GM23338 (cell line): Measurements from ENCODE around the gene PHYHD1. TPM values are rescaled to one million over a fixed set of nuclear protein-coding genes. Genes with fewer than 3 reads are reported as not detected.

ENCODE experiments used
- ATAC-seq: fragments of 200-7000 bp; cut with Tn5 transposase; 3 replicates; pipeline ENCODE4 v1.9.1; 2020
- DNase-seq: peaks from one replicate; pipeline ENCODE4 v3.0.0-alpha.2; 2015; ENCODE audit warnings: low spot score
- H2AFZ ChIP-seq: fragments of 200-600 bp; sonication (generic); 2 replicates; pipeline ENCODE4 v1.8.0; 2016; ENCODE audit warnings: antibody characterized with exemption, mild to moderate bottlenecking, moderate library complexity
- H3F3A ChIP-seq: fragments of 200-600 bp; sonication (generic); replicated peaks from 2 replicates; pipeline ENCODE4 v1.8.0; 2017; ENCODE audit warnings: antibody characterized with exemption, mixed run types, low read depth
- H3K27ac ChIP-seq: fragments of 200-600 bp; sonication (generic); 2 replicates; pipeline ENCODE4 v1.6.1; 2016; ENCODE audit warnings: low read depth
- H3K27me3 ChIP-seq: fragments of 200-600 bp; sonication (generic); 2 replicates; pipeline ENCODE4 v1.8.0; 2016; ENCODE audit warnings: mild to moderate bottlenecking, mixed run types, moderate library complexity; ENCODE audit not compliant: insufficient read depth
- H3K36me3 ChIP-seq: fragments of 200-600 bp; sonication (generic); 2 replicates; pipeline ENCODE4 v1.8.0; 2016; ENCODE audit warnings: mild to moderate bottlenecking; ENCODE audit not compliant: insufficient read depth
- H3K4me1 ChIP-seq: fragments of 200-600 bp; sonication (generic); 2 replicates; pipeline ENCODE4 v1.8.0; 2016; ENCODE audit warnings: mild to moderate bottlenecking, moderate library complexity; ENCODE audit not compliant: insufficient read depth
- H3K4me2 ChIP-seq: fragments of 200-600 bp; sonication (generic); 2 replicates; pipeline ENCODE4 v1.7.1; 2017; ENCODE audit warnings: mixed run types
- H3K4me3 ChIP-seq: fragments of 200-600 bp; sonication (generic); 2 replicates; pipeline ENCODE4 v1.6.1; 2016; ENCODE audit warnings: mixed run types
- H3K79me2 ChIP-seq: fragments of 200-600 bp; sonication (generic); replicated peaks from 2 replicates; pipeline ENCODE4 v1.8.0; 2017; ENCODE audit warnings: mild to moderate bottlenecking; ENCODE audit not compliant: insufficient read depth
- H3K9me2 ChIP-seq: fragments of 200-600 bp; sonication (generic); 2 replicates; pipeline ENCODE4 v1.8.0; 2017; ENCODE audit not compliant: insufficient read depth
- H4K20me1 ChIP-seq: fragments of 200-600 bp; sonication (generic); replicated peaks from 2 replicates; pipeline ENCODE4 v1.8.0; 2017; ENCODE audit warnings: mild to moderate bottlenecking; ENCODE audit not compliant: insufficient read depth
- H3K27ac Mint-ChIP-seq: 2 replicates; pipeline ENCODE4 v1.8.0; 2020; ENCODE audit warnings: inconsistent platforms, mild to moderate bottlenecking, moderate library complexity, mixed read lengths
- H3K27me3 Mint-ChIP-seq: 3 replicates; pipeline ENCODE4 v1.8.0; 2022; ENCODE audit warnings: low read depth, mild to moderate bottlenecking, moderate library complexity, mixed read lengths, inconsistent platforms; ENCODE audit not compliant: insufficient read depth, poor library complexity
- H3K36me3 Mint-ChIP-seq: 3 replicates; pipeline ENCODE4 v1.8.0; 2021; ENCODE audit warnings: low read depth, mild to moderate bottlenecking, inconsistent platforms, moderate library complexity, mixed read lengths
- H3K4me1 Mint-ChIP-seq: 3 replicates; pipeline ENCODE4 v1.8.0; 2020; ENCODE audit warnings: mild to moderate bottlenecking, inconsistent platforms, mixed read lengths
- H3K4me3 Mint-ChIP-seq: 3 replicates; pipeline ENCODE4 v1.8.0; 2021; ENCODE audit warnings: moderate library complexity, mild to moderate bottlenecking, inconsistent platforms, mixed read lengths
- H3K9me3 Mint-ChIP-seq: 3 replicates; pipeline ENCODE4 v1.8.0; 2020; ENCODE audit warnings: moderate library complexity, mild to moderate bottlenecking, inconsistent platforms, mixed read lengths
- CTCF ChIP-seq, 2 experiments: fragments of 200-600 bp in 1 of 2; sonication (generic) in 1 of 2; conservative IDR thresholded peaks; 2 replicates each; pipeline versions ENCODE4 v1.5.1 to v1.6.1; 2016 to 2017; ENCODE audit warnings: antibody characterized with exemption in 2 of 2, low read depth in 2 of 2, mild to moderate bottlenecking in 2 of 2, moderate library complexity in 1 of 2
- EZH2 ChIP-seq: fragments of 200-600 bp; sonication (generic); IDR thresholded peaks from one replicate; pipeline ENCODE4 v1.8.0; 2017; ENCODE audit warnings: antibody characterized with exemption, mild to moderate bottlenecking, low read depth; ENCODE audit not compliant: unreplicated experiment
- JUNB ChIP-seq: IDR thresholded peaks from one replicate; pipeline ENCODE4 v1.6.1; 2016; ENCODE audit warnings: antibody characterized with exemption; ENCODE audit not compliant: unreplicated experiment
- NANOG ChIP-seq: IDR thresholded peaks from 2 replicates; pipeline ENCODE4 v1.6.1; 2016; ENCODE audit warnings: antibody characterized with exemption, borderline replicate concordance
- STAT1 ChIP-seq: IDR thresholded peaks from one replicate; pipeline ENCODE4 v1.6.1; 2016; ENCODE audit warnings: antibody characterized with exemption; ENCODE audit not compliant: unreplicated experiment
- ZNF114 ChIP-seq: fragments of 250-450 bp; sonication (Bioruptor Pico); IDR thresholded peaks from 2 replicates; pipeline ENCODE4 v1.5.0; 2020; ENCODE audit warnings: mild to moderate bottlenecking, moderate library complexity
- ZNF331 ChIP-seq: fragments of 250-450 bp; sonication (Bioruptor Pico); IDR thresholded peaks from 2 replicates; pipeline ENCODE4 v1.5.0; 2020; ENCODE audit warnings: low read depth, mild to moderate bottlenecking, moderate library complexity
- polyA plus RNA-seq: library from polyadenylated mRNA; unstranded; fragments of >200 nt; fragmentation: Nextera tagmentation; extraction: Ambion mirVana; gene quantifications from 2 replicates; pipeline ENCODE4 v1.2.1, GENCODE V29; 2016
- total RNA-seq: library from RNA; depleted of rRNA; stranded (reverse); fragments of >200 nt; shearing (Covaris generic); gene quantifications from 2 replicates; pipeline ENCODE4 v1.2.3, GENCODE V29; 2014
- TF ChIP-seq, protein P1 (sequence below): IDR thresholded peaks from one replicate; pipeline ENCODE4 v1.6.1; 2018; ENCODE audit warnings: antibody characterized with exemption; ENCODE audit not compliant: unreplicated experiment
- TF ChIP-seq, protein P2 (sequence below): IDR thresholded peaks from 2 replicates; pipeline ENCODE4 v1.6.1; 2016; ENCODE audit warnings: antibody characterized with exemption
- TF ChIP-seq, protein P3 (sequence below): fragments of 250-450 bp; sonication (Bioruptor Pico); IDR thresholded peaks from 2 replicates; pipeline ENCODE4 v1.5.0; 2020; ENCODE audit warnings: mild to moderate bottlenecking, moderate library complexity

PHYHD1 gene
- total and polyA plus RNA-seq, 2 experiments from 2014 or later: 10.4 to 16.8 TPM

DNA sequence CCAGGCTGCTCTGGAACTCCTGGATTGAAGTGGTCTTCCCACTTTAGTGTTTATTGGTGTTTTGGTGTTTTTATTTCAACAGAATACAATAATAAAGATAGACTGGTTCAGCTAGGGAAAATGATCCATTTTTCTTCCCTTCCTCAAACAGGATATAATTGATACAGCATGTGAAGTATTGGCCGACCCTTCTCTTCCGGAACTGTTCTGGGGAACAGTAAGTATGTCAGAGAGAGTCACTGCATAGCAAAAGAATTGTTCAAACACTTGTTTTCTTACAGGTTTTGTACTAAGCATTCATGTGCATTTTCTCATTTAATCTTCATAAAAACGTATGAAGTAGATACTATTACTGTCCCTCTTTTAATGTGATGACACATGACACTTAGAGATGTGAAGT, 58.3 kb downstream of the PHYHD1 start:
- H3K27ac ChIP-seq: no peak overlapping the region
- no peak for ATAC-seq
- no peak overlapping the region for H3K4me2 ChIP-seq
- H3K4me1 ChIP-seq: no peaks in the 10 kb centered on the region
- no peak overlapping the region for H2AFZ ChIP-seq
- no peak overlapping the region for H3K4me3 ChIP-seq
- H3K9me2 ChIP-seq: no peaks in the 10 kb centered on the region
- no peaks in the 10 kb centered on the region for H3K27me3 Mint-ChIP-seq
- H3K36me3 ChIP-seq: peaks cover 82% of the 10 kb centered on the region
- peaks cover 85% of the 10 kb centered on the region for H3K36me3 Mint-ChIP-seq
- no peaks in the 10 kb centered on the region; the same call in 1 of the 2 replicates for H4K20me1 ChIP-seq
- no peaks in the 10 kb centered on the region for H3K79me2 ChIP-seq
- H3F3A ChIP-seq: no peaks in the 10 kb centered on the region
- no peak overlapping the region for H3K4me3 Mint-ChIP-seq
- TF ChIP-seq CTCF (conservative IDR thresholded peaks at IDR 0.05; ENCODE audit: low read depth in 2 of 2) (no peak), JUNB (no peak), NANOG (no peak), STAT1 (no peak), ZNF114 (CRISPR knock-in tag) (no peak), ZNF331 (CRISPR knock-in tag) (no peak)
- TF ChIP-seq, protein P1, sequence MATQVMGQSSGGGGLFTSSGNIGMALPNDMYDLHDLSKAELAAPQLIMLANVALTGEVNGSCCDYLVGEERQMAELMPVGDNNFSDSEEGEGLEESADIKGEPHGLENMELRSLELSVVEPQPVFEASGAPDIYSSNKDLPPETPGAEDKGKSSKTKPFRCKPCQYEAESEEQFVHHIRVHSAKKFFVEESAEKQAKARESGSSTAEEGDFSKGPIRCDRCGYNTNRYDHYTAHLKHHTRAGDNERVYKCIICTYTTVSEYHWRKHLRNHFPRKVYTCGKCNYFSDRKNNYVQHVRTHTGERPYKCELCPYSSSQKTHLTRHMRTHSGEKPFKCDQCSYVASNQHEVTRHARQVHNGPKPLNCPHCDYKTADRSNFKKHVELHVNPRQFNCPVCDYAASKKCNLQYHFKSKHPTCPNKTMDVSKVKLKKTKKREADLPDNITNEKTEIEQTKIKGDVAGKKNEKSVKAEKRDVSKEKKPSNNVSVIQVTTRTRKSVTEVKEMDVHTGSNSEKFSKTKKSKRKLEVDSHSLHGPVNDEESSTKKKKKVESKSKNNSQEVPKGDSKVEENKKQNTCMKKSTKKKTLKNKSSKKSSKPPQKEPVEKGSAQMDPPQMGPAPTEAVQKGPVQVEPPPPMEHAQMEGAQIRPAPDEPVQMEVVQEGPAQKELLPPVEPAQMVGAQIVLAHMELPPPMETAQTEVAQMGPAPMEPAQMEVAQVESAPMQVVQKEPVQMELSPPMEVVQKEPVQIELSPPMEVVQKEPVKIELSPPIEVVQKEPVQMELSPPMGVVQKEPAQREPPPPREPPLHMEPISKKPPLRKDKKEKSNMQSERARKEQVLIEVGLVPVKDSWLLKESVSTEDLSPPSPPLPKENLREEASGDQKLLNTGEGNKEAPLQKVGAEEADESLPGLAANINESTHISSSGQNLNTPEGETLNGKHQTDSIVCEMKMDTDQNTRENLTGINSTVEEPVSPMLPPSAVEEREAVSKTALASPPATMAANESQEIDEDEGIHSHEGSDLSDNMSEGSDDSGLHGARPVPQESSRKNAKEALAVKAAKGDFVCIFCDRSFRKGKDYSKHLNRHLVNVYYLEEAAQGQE: no peak
- TF ChIP-seq, protein P2, sequence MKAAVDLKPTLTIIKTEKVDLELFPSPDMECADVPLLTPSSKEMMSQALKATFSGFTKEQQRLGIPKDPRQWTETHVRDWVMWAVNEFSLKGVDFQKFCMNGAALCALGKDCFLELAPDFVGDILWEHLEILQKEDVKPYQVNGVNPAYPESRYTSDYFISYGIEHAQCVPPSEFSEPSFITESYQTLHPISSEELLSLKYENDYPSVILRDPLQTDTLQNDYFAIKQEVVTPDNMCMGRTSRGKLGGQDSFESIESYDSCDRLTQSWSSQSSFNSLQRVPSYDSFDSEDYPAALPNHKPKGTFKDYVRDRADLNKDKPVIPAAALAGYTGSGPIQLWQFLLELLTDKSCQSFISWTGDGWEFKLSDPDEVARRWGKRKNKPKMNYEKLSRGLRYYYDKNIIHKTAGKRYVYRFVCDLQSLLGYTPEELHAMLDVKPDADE: no peak
- H3K9me3 Mint-ChIP-seq: no peaks in the 10 kb centered on the region
- DNase-seq: no peak
- H3K27me3 ChIP-seq: no peaks in the 10 kb centered on the region
- no peaks in the 10 kb centered on the region for H3K4me1 Mint-ChIP-seq
- H3K27ac Mint-ChIP-seq: no peak overlapping the region

- Mint-ChIP-seq H3K4me1 (no peaks in the 10 kb centered on the region), H3K27ac (no peak overlapping the region), H3K9me3 (no peaks in the 10 kb centered on the region), H3K27me3 (no peaks in the 10 kb centered on the region), H3K4me3 (no peak overlapping the region), H3K36me3 (peaks cover 91% of the 10 kb centered on the region)
- H3K9me2 ChIP-seq: no peaks in the 10 kb centered on the region
- peaks cover 89% of the 10 kb centered on the region for H3K36me3 ChIP-seq
- ATAC-seq: no peak
- no peaks in the 10 kb centered on the region for H3K4me1 ChIP-seq
- no peak overlapping the region for H3K27ac ChIP-seq
- no peak overlapping the region for H2AFZ ChIP-seq
- H3K4me3 ChIP-seq: no peak overlapping the region
- no peaks in the 10 kb centered on the region for H3K79me2 ChIP-seq
- no peaks in the 10 kb centered on the region; the same call in 1 of the 2 replicates for H4K20me1 ChIP-seq
- H3K4me2 ChIP-seq: no peak overlapping the region
- H3F3A ChIP-seq: 0 out of 2 replicates have a peak, but pooled peaks cover 10% of the 10 kb centered on the region
- no peaks in the 10 kb centered on the region for H3K27me3 ChIP-seq
- TF ChIP-seq ZNF331 (CRISPR knock-in tag) (no peak), EZH2 (no peak), JUNB (no peak)
- TF ChIP-seq, protein P3, sequence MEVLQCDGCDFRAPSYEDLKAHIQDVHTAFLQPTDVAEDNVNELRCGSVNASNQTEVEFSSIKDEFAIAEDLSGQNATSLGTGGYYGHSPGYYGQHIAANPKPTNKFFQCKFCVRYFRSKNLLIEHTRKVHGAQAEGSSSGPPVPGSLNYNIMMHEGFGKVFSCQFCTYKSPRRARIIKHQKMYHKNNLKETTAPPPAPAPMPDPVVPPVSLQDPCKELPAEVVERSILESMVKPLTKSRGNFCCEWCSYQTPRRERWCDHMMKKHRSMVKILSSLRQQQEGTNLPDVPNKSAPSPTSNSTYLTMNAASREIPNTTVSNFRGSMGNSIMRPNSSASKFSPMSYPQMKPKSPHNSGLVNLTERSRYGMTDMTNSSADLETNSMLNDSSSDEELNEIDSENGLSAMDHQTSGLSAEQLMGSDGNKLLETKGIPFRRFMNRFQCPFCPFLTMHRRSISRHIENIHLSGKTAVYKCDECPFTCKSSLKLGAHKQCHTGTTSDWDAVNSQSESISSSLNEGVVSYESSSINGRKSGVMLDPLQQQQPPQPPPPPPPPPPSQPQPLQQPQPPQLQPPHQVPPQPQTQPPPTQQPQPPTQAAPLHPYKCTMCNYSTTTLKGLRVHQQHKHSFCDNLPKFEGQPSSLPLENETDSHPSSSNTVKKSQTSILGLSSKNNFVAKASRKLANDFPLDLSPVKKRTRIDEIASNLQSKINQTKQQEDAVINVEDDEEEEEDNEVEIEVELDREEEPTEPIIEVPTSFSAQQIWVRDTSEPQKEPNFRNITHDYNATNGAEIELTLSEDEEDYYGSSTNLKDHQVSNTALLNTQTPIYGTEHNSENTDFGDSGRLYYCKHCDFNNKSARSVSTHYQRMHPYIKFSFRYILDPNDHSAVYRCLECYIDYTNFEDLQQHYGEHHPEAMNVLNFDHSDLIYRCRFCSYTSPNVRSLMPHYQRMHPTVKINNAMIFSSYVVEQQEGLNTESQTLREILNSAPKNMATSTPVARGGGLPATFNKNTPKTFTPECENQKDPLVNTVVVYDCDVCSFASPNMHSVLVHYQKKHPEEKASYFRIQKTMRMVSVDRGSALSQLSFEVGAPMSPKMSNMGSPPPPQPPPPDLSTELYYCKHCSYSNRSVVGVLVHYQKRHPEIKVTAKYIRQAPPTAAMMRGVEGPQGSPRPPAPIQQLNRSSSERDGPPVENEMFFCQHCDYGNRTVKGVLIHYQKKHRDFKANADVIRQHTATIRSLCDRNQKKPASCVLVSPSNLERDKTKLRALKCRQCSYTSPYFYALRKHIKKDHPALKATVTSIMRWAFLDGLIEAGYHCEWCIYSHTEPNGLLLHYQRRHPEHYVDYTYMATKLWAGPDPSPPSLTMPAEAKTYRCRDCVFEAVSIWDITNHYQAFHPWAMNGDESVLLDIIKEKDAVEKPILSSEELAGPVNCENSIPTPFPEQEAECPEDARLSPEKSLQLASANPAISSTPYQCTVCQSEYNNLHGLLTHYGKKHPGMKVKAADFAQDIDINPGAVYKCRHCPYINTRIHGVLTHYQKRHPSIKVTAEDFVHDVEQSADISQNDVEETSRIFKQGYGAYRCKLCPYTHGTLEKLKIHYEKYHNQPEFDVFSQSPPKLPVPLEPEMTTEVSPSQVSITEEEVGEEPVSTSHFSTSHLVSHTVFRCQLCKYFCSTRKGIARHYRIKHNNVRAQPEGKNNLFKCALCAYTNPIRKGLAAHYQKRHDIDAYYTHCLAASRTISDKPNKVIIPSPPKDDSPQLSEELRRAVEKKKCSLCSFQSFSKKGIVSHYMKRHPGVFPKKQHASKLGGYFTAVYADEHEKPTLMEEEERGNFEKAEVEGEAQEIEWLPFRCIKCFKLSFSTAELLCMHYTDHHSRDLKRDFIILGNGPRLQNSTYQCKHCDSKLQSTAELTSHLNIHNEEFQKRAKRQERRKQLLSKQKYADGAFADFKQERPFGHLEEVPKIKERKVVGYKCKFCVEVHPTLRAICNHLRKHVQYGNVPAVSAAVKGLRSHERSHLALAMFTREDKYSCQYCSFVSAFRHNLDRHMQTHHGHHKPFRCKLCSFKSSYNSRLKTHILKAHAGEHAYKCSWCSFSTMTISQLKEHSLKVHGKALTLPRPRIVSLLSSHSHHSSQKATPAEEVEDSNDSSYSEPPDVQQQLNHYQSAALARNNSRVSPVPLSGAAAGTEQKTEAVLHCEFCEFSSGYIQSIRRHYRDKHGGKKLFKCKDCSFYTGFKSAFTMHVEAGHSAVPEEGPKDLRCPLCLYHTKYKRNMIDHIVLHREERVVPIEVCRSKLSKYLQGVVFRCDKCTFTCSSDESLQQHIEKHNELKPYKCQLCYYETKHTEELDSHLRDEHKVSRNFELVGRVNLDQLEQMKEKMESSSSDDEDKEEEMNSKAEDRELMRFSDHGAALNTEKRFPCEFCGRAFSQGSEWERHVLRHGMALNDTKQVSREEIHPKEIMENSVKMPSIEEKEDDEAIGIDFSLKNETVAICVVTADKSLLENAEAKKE (CRISPR knock-in tag): no peak
- no peak for DNase-seq
Observed at GRCh38 chr9:128983536-128983935, 62.8 kb downstream of the PHYHD1 start.
